Vagina (tissue), 2 donors: ENCODE data around the gene ZNF850. TPM values are rescaled to one million over a fixed set of nuclear protein-coding genes. Genes with fewer than 3 reads are reported as not detected.
"Not testable (repeated sequence)": the region's sequence is repeated elsewhere in the genome, so short reads cannot be mapped to it uniquely, and the experiment has no call there.

Source experiments
- DNase-seq, 2 donors: peaks; one replicate each; pipeline ENCODE4 v3.0.0-alpha.2; 2017; ENCODE audit errors: extremely low spot score in 2 of 2
- H3K27ac ChIP-seq: fragments of 200-600 bp; sonication (generic); one replicate; pipeline ENCODE4 v1.5.1; 2019
- H3K27me3 ChIP-seq: fragments of 200-600 bp; sonication (generic); one replicate; pipeline ENCODE4 v1.5.1; 2019
- H3K36me3 ChIP-seq, 2 donors: fragments of 200-600 bp; sonication (generic); one replicate each; pipeline ENCODE4 v1.5.1; 2017 to 2019
- H3K4me1 ChIP-seq: fragments of 200-600 bp; sonication (generic); one replicate; pipeline ENCODE4 v1.5.1; 2019
- H3K4me3 ChIP-seq, 2 donors: fragments of 200-600 bp; sonication (generic); 1 replicate in 1 of 2; 2 replicates in 1 of 2; pipeline ENCODE4 v1.5.1; 2016 to 2019
- H3K9me3 ChIP-seq: fragments of 200-600 bp; sonication (generic); one replicate; pipeline ENCODE4 v1.5.1; 2019
- POLR2A ChIP-seq, 2 donors: fragments of 450-650 bp; IDR thresholded peaks; one replicate each; pipeline ENCODE4 v1.6.1; 2017; ENCODE audit warnings: antibody characterized with exemption in 2 of 2, mild to moderate bottlenecking in 2 of 2, moderate library complexity in 2 of 2
- POLR2AphosphoS5 ChIP-seq, 2 donors: sonication (generic); formaldehyde crosslinking; IDR thresholded peaks; one replicate each; pipeline ENCODE4 v1.9.0; 2017; ENCODE audit warnings: antibody characterized with exemption in 2 of 2, mild to moderate bottlenecking in 2 of 2, low read depth in 1 of 2; ENCODE audit not compliant: insufficient read depth in 1 of 2
- intact Hi-C: fragments of 100-400 bp; cut with DNase I; formaldehyde crosslinking; loops from one replicate; pipeline ENCODE4 v1.15.1; 2023
- total RNA-seq: library from RNA; depleted of rRNA; stranded (reverse); fragments of >200 nt; gene quantifications from one replicate; pipeline ENCODE4 v1.2.3, GENCODE V29; 2016
- TF ChIP-seq, protein P1 (sequence below), 3 experiments: fragments of 450-650 bp in 2 of 3; fragments of 200-600 bp in 1 of 3; sonication (generic) in 1 of 3; IDR thresholded peaks; one replicate each; pipeline ENCODE4 v1.5.1; 2017 to 2019; ENCODE audit warnings: antibody characterized with exemption in 3 of 3, mild to moderate bottlenecking in 2 of 3, moderate library complexity in 2 of 3

The ZNF850 gene
- total RNA-seq, 1 donor from 2014 or later = 2.2 TPM

- Histone ChIP-seq H3K4me3 (peak overlapping the region; percentile 70 to 87), H3K9me3 (no peaks in the 10 kb centered on the region), H3K4me1 (peaks cover 21% of the 10 kb centered on the region), H3K27ac (peak overlapping the region; percentile 84), H3K27me3 (no peaks in the 10 kb centered on the region), H3K36me3 (no peaks in the 10 kb centered on the region)
- TF ChIP-seq POLR2AphosphoS5 (IDR thresholded peaks at IDR 0.05; ENCODE audit: insufficient read depth in 1 of 2, low read depth in 1 of 2) (no peak), POLR2A (IDR thresholded peaks at IDR 0.05) (no peak)
- TF ChIP-seq, protein P1, sequence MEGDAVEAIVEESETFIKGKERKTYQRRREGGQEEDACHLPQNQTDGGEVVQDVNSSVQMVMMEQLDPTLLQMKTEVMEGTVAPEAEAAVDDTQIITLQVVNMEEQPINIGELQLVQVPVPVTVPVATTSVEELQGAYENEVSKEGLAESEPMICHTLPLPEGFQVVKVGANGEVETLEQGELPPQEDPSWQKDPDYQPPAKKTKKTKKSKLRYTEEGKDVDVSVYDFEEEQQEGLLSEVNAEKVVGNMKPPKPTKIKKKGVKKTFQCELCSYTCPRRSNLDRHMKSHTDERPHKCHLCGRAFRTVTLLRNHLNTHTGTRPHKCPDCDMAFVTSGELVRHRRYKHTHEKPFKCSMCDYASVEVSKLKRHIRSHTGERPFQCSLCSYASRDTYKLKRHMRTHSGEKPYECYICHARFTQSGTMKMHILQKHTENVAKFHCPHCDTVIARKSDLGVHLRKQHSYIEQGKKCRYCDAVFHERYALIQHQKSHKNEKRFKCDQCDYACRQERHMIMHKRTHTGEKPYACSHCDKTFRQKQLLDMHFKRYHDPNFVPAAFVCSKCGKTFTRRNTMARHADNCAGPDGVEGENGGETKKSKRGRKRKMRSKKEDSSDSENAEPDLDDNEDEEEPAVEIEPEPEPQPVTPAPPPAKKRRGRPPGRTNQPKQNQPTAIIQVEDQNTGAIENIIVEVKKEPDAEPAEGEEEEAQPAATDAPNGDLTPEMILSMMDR (IDR thresholded peaks at IDR 0.05) = no peak
- DNase-seq = no peak
- intact Hi-C loops = no loop called here
Measured at GRCh38 chr19:36771261-36772231, 1.1 kb downstream of the ZNF850 start.

DNA sequence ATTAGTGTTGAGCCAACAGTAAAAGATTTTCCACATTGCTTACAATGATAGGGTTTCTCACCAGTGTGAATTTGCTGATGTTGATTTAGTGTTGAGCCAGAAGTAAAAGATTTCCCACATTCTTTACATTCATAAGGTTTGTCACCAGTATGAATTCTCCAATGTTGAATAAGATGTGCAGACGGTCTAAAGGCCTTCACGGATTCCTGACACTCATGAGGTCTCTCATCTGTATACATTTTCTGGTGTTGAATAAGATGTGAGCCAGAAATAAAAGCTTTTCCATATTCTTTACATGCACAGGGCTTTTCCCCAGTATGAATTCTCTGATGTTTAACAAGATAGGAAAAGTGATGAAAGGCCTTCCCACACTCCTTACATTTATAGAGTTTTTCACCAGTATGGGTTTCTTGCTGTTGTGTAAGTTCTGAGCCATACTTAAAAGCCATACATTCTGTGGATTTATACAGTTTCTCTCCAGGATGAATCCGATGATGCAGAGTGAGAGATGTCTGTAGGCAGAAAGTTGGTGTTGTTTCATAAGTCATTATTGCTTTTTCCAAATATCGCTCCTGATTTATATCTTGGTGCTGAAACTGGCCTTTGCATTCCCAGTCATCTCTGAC, 22.4 kb downstream of the ZNF850 start:
- no peak for DNase-seq
- Histone ChIP-seq H3K27me3 (no peaks in the 10 kb centered on the region), H3K4me1 (no peaks in the 10 kb centered on the region), H3K36me3 (peaks cover 0 to 93% of the 10 kb centered on the region in 2 donors), H3K4me3 (no peak overlapping the region), H3K9me3 (peaks cover 80% of the 10 kb centered on the region), H3K27ac (no peak overlapping the region)
- intact Hi-C loops = no loop called here
- TF ChIP-seq, protein P1 (IDR thresholded peaks at IDR 0.05) = no peak
- TF ChIP-seq POLR2A (IDR thresholded peaks at IDR 0.05) (no peak), POLR2AphosphoS5 (IDR thresholded peaks at IDR 0.05; ENCODE audit: insufficient read depth in 1 of 2, low read depth in 1 of 2) (no peak)

GRCh38 chr19:36749613-36750012, 23.0 kb downstream of the ZNF850 start:
- H3K9me3 ChIP-seq = peaks cover 79% of the 10 kb centered on the region
- not testable (repeated sequence) for H3K27ac ChIP-seq, H3K4me1 ChIP-seq, DNase-seq, H3K27me3 ChIP-seq
- peak overlapping the region in 1 of 2 donors; percentile 6 for H3K4me3 ChIP-seq
- intact Hi-C loops = loop anchor here (10.0 kb wide), 1 partner anchor 125 kb away; no protein-coding TSS in a partner anchor
- peaks cover 0 to 88% of the 10 kb centered on the region in 2 donors for H3K36me3 ChIP-seq

GRCh38 chr19:36748431-36749275, 24.0 kb downstream of the ZNF850 start:
- intact Hi-C loops = loop anchor here (10.0 kb wide), 1 partner anchor 126 kb away; no protein-coding TSS in a partner anchor
- H3K36me3 ChIP-seq = peaks cover 0 to 81% of the 10 kb centered on the region in 2 donors
- H3K27me3 ChIP-seq = no peaks in the 10 kb centered on the region
- no peak for DNase-seq
- TF ChIP-seq, protein P1 (IDR thresholded peaks at IDR 0.05) = no peak
- no peak for TF ChIP-seq POLR2AphosphoS5 (IDR thresholded peaks at IDR 0.05; ENCODE audit: insufficient read depth in 1 of 2, low read depth in 1 of 2)
- no peak for TF ChIP-seq POLR2A (IDR thresholded peaks at IDR 0.05)
- no peaks in the 10 kb centered on the region for H3K4me1 ChIP-seq
- H3K9me3 ChIP-seq = peaks cover 80% of the 10 kb centered on the region
- peak overlapping the region in 1 of 2 donors; percentile 6 for H3K4me3 ChIP-seq
- no peak overlapping the region for H3K27ac ChIP-seq

GRCh38 chr19:36747750-36748149, 24.9 kb downstream of the ZNF850 start:
- H3K36me3 ChIP-seq = peaks cover 0 to 72% of the 10 kb centered on the region in 2 donors
- H3K9me3 ChIP-seq = peaks cover 84% of the 10 kb centered on the region
- no peak for DNase-seq

More at GRCh38 chr19:36747750-36748149, 24.9 kb downstream of the ZNF850 start:
- intact Hi-C loops = loop anchor here (10.0 kb wide), 1 partner anchor 127 kb away; no protein-coding TSS in a partner anchor
- H3K27me3 ChIP-seq = no peaks in the 10 kb centered on the region
- H3K4me3 ChIP-seq = no peak overlapping the region
- TF ChIP-seq, protein P1 (IDR thresholded peaks at IDR 0.05) = no peak
- TF ChIP-seq POLR2A (IDR thresholded peaks at IDR 0.05) (no peak), POLR2AphosphoS5 (IDR thresholded peaks at IDR 0.05; ENCODE audit: insufficient read depth in 1 of 2, low read depth in 1 of 2) (no peak)
- H3K27ac ChIP-seq = no peak overlapping the region
- H3K4me1 ChIP-seq = no peaks in the 10 kb centered on the region
